ENCODE results near the gene ITPK1. TPM values are rescaled to one million over a fixed set of nuclear protein-coding genes. Genes with fewer than 3 reads are reported as not detected.

Gene ITPK1
- total RNA-seq, 4 donors from 2014 or later: 43.9 to 56.1 (median 44.5) TPM

- H3K9me3 ChIP-seq: no peaks in the 10 kb centered on the region
- TF ChIP-seq POLR2A (IDR thresholded peaks at IDR 0.05): no peak
- peaks cover 30 to 56% of the 10 kb centered on the region in 2 donors for H3K4me1 ChIP-seq
- no peak overlapping the region for H3K27ac ChIP-seq
- H3K36me3 ChIP-seq: no peaks in the 10 kb centered on the region
- 86 to 90% methylated on average over 18 of the region's 18 CpGs for WGBS, 2 donors
- no peaks in the 10 kb centered on the region for H3K27me3 ChIP-seq
- DNase-seq: no peak
- intact Hi-C loops (cut with DNase I): no loop called here
- H3K4me3 ChIP-seq (replicated peaks in 1 of 3): no peak overlapping the region
Observed at GRCh38 chr14:93003945-93004698, 111.6 kb downstream of the ITPK1 start.

GRCh38 chr14:93002851-93003298 lies 112.8 kb downstream of the ITPK1 start:
- no peak overlapping the region for H3K4me3 ChIP-seq (replicated peaks in 1 of 3)
- no peaks in the 10 kb centered on the region for H3K27me3 ChIP-seq
- H3K36me3 ChIP-seq: no peaks in the 10 kb centered on the region
- no peaks in the 10 kb centered on the region for H3K9me3 ChIP-seq
- intact Hi-C loops (cut with DNase I): no loop called here
- no peak overlapping the region for H3K27ac ChIP-seq
- peak in 1 of 2 donors; percentile 33 for DNase-seq
- 79 to 85% methylated on average over 5 of the region's 5 CpGs for WGBS, 2 donors
- TF ChIP-seq CTCF (IDR thresholded peaks at IDR 0.05) (no peak), POLR2A (IDR thresholded peaks at IDR 0.05) (no peak)
- H3K4me1 ChIP-seq: peaks cover 27 to 44% of the 10 kb centered on the region in 2 donors

GRCh38 chr14:93002049-93002448 lies 113.7 kb downstream of the ITPK1 start:
- H3K9me3 ChIP-seq: no peaks in the 10 kb centered on the region
- peaks cover 19 to 36% of the 10 kb centered on the region in 2 donors for H3K4me1 ChIP-seq
- H3K36me3 ChIP-seq: no peaks in the 10 kb centered on the region
- no peak overlapping the region for H3K4me3 ChIP-seq (replicated peaks in 1 of 3)
- no peak overlapping the region for H3K27ac ChIP-seq
- WGBS, 2 donors: 96 to 98% methylated on average over 6 of the region's 6 CpGs
- H3K27me3 ChIP-seq: no peaks in the 10 kb centered on the region
- TF ChIP-seq POLR2A (IDR thresholded peaks at IDR 0.05): no peak
- TF ChIP-seq CTCF (IDR thresholded peaks at IDR 0.05): no peak
- intact Hi-C loops (cut with DNase I): no loop called here
- DNase-seq: no peak

- Histone ChIP-seq H3K36me3 (no peaks in the 10 kb centered on the region), H3K9me3 (no peaks in the 10 kb centered on the region), H3K4me3 (replicated peaks in 1 of 3) (no peak overlapping the region), H3K27me3 (no peaks in the 10 kb centered on the region), H3K27ac (no peak overlapping the region), H3K4me1 (peaks cover 0 to 12% of the 10 kb centered on the region in 2 donors)
- TF ChIP-seq CTCF (IDR thresholded peaks at IDR 0.05) (no peak), POLR2A (IDR thresholded peaks at IDR 0.05) (no peak)
- no peak for DNase-seq
- intact Hi-C loops (cut with DNase I): no loop called here
- 88 to 97% methylated on average over 9 to 10 of the region's 10 CpGs for WGBS, 2 donors
Observed at GRCh38 chr14:92998946-92999345, 116.8 kb downstream of the ITPK1 start.

GRCh38 chr14:92997343-92998061 lies 118.2 kb downstream of the ITPK1 start:
- Histone ChIP-seq H3K4me3 (replicated peaks in 1 of 3) (no peak overlapping the region), H3K9me3 (no peaks in the 10 kb centered on the region), H3K36me3 (no peaks in the 10 kb centered on the region), H3K4me1 (peaks cover 0 to 12% of the 10 kb centered on the region in 2 donors), H3K27ac (no peak overlapping the region), H3K27me3 (no peaks in the 10 kb centered on the region)
- WGBS, 2 donors: 91 to 93% methylated on average over 12 to 14 of the region's 14 CpGs
- TF ChIP-seq CTCF (IDR thresholded peaks at IDR 0.05): no peak
- no peak for TF ChIP-seq POLR2A (IDR thresholded peaks at IDR 0.05)
- intact Hi-C loops (cut with DNase I): no loop called here
- DNase-seq: no peak

Data from thyroid gland (tissue), 4 donors.